ENCODE results near the gene SPDEF.
A peak's percentile ranks its signal among the peaks of the same experiment; 100 is the strongest.

The SPDEF gene

DNA sequence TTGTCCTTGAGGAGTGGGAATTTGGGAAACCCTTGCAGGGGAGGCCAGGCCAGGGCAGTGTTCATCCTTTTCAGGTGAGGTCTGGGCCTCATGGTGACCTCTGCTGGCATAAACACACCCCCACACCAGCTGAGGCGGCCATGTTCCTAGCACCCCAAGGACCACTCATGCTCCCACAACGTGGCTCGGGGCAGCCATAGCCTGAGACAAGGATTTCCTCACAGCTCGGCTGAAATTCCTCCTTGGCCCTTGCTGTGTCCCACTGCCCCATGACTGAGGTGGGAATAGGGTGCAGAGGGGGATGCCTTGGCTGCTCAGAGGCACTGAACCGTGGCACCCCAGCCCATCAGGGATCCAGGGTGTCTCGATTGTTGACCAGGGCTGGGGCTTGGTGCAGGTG is 27.3 kb upstream of the SPDEF start:
- no peak for DNase-seq

DNA sequence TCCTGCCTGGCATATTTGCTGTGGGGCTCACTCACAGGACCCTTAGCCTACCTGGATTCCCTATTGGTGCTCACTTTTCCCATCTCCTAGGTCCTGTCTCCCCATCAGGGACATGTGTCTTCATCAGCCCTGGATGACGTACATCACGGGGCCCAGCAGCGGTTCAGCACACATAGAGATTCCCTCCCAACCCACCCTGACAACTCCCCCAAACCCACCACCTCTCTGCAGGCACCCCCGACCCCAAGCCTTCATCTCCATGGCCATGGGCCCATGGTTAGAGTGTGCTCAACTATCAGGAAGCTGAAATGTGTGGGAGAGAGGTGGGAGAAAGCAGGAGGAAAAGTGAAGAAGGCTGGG is 25.4 kb upstream of the SPDEF start:
- DNase-seq: no peak

DNA sequence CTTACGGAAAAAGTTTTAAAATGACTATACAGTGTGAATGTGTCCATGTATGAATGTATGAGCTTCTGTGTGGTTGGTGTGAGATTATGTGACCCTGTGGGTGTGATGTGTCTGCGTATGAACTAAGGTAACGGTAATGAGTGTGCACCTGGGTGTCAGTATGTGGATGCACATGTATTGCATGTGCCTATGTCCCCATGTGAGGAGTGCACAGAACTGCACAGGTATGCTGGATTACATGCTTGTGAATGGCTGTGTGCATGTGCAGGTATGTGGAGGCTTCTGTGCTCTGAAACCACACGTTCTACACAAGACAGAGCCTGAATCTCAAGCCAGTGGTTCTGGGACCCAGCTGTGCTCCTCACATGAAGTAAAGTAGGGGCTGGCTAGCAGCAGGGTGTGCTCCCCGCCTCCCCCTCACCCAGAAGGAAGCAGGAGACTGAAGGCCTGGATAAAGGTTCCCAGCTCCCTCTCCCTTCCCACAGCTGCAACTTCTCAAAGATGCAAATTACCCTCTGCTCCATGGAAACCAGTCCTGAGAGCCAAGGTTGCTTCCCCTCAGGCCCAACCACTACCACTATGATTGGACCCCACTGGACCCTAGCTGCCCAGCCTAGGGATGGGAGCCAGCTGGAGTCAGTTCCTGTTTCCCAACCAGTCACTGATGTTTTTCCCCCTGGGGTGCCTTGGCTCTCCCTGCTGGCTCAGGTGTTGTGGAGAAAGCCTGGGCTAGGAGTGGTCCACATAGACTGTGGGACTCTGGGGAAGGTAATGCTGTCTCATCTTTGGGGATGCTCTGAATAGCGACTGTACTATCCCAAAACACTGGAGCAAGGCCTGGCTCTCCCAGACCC is 24.8 kb upstream of the SPDEF start:
- DNase-seq: no peak

DNA sequence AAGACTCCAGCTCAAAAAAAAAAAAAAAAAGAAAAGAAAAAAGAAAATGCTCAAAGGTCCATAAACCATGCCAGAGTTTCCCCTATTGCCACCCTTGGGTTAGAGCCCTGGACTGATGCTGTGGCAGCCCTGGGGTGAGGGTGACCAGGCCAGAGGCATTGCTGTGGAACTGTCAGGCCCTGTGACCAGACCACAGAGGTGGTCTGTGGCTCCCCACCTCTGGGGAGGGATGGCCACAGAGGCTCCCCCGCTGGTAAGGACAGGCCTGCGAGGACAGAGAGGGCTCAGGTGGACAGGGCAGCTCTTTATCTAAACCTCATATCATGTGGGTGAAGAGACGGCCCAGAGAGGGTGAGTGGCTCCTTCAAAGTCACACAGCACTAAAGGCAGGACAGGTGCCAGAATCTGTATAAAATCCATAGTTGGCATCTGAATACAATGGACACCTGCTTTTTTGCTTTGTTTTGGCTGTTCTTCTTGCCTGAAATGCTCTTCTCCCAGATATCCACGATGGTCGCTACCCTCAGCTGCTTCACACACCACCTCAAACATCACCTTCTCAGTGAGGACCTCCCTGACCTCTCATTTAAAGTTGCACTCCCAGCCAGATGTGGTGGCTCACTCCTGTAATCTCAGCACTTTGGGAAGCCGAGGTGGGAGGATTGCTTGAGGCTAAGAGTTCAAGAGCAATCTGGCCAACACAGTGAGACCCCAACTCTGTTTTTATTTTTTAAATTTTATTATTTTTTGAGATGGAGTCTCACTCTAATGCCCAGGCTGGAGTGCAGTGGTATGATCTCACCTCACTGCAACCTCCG is 22.5 kb upstream of the SPDEF start:
- no peak for DNase-seq

GRCh38 chr6:34576286-34576955 is 20.3 kb upstream of the SPDEF start:
- DNase-seq: no peak

DNA sequence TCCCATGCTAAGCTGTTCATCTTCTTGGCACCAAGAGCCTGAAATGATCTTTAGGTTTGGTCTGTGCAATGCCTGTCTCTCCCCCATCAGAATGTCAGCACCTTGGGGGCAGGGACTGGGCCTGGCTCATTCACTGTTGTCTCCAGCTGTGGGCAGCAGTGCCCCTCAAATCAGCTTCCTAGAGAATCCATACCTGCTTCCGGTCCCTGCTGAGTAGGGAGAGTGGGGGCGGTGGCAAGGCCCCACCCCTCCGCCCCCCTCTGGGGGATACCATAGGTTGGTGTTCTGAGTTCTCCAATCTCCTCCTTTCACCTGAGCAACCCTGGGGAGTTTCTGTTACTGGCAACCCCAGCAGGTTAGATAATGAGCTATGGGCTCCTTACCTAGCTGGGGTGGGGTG is 19.2 kb upstream of the SPDEF start:
- no peak for DNase-seq

DNA sequence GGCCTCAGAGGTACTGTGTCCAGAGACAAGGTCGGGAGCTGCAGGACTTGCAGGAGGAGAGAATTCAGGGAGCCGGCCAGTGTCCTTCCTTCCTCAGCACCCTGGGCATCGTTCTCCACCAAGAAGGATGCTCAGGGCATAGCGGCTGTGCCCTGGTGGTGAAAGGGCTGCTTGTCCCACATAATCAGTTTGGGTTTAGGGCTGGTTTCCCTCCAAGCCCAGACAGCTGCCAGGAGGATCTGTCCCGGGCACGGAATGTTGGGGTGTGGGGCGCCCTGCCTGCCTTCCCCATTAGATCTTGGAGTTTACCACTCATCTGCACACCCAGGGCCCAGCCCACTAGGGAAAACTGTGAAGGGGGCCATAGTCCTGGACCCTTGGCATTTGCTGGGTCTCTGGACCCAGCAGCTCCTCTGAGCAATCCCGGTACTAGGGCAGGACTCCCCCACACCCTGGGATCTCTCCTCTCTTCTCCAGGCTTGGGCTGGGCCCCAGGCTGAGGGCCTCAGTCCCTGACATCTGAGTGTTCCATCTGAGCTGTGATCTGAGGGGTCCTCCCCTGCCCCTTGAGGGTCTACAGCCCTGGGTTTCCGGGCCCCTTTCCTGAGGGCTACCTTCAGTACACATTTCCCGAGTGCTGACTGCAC is 18.6 kb upstream of the SPDEF start:
- DNase-seq: no peak

GRCh38 chr6:34573567-34574183 is 17.5 kb upstream of the SPDEF start:
- no peak for DNase-seq

DNA sequence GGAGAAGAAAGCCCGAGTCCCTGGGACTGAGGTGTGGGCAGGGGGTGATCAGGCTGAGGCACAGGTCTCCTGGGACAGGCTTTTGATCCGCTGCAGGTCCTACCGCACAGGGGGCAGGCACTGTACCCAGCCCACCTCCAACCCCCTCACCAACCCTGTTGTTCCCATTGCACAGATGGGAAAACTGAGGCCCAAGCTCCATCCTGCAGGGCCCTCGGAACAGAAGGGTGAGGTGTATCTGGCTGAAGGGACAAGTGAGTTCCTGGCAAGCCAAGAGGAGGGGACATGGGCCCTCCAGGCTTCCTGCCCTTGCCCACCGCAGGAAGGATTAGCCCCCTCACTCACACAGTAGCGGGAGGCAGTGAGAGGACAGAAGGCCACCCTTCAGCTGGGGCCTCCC is 16.5 kb upstream of the SPDEF start:
- no peak for DNase-seq

DNA sequence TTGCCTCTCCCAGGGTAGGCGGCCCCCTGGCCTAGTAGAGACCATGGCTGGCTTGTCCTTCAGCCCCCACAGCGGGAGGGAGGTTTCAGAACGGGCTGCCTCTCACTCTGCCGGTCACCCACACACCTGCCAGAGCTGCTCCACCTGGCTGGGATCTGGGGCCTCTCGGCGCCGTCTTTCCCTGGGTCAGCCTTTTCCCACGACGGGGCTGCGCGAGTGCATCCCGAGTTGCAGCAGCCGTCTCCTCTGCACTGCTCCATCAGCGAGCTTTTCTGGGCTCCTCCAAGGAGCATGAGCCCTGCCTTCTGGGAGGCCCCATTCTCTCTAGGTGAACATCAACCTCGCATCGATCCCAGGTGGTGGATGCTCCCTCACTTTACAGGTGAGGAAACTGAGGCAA is 15.9 kb upstream of the SPDEF start:
- DNase-seq: no peak

- DNase-seq: peak; percentile 43
These were observed 15.3 kb upstream of the SPDEF start for GRCh38 chr6:34571388-34571787.

GRCh38 chr6:34570066-34570833 is 14.1 kb upstream of the SPDEF start:
- DNase-seq: no peak

DNA sequence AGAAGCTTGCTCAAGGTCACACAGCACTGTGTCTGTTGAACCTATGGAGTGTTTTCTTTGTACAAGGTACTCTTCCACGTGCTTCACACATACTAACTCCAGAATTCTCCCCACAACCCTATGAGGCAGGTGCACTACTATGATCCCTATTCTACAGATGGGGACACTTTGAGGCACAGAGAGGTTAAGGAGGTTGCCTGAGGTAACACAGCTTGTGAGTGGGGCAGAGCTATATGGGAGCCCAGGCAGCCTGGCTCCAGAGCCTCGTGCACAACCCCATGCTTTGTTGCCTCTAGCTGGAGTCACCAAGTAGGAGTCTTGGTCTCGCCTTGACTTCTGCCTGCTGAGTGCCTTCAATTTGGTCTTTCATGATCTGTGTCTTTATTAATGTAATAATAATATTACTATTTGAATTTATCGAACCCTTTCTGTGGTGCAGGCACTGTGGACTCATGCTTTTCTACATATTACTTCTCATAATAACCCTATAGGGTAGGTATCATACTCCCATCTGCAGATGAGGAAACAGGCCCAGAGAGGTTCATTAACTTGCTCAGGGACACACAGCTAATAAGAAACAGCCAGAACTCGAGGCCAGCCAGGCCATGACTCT is 13.3 kb upstream of the SPDEF start:
- no peak for DNase-seq

- no peak for DNase-seq
These were observed 12.4 kb upstream of the SPDEF start for GRCh38 chr6:34568341-34569201.

DNA sequence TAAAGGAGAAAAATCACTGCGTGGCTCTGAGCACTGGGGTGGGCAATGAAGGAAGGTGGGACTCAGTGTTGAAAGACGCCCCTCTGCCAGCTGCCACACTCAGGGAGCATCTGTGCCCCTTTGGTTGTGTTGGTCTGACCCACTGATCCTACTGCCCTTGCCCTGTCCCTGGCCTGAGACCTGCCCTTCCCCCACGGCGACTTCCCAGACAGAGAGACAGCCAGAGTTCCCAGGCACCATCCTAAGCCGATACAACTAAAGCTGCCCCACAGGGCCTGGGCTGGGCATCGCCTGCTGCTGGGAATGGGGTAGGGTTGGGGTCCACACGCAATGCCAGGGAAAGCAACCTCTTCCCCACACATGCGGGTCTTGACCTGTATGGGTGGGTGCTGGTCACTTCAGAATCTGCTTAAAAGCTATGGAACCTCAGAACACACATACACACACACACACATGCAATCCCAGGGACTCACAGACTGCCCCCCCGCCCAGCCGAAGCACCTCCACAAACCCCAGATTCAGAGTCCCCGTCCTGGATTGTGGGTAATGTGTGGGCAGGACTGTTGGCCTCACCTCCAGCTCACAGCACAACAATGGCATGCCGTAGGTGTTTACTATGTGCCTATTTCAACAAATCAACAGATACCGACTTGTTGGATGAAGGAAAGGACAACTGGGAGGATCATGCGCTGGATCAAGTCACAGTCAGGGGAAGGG is 10.9 kb upstream of the SPDEF start:
- no peak for DNase-seq

DNA sequence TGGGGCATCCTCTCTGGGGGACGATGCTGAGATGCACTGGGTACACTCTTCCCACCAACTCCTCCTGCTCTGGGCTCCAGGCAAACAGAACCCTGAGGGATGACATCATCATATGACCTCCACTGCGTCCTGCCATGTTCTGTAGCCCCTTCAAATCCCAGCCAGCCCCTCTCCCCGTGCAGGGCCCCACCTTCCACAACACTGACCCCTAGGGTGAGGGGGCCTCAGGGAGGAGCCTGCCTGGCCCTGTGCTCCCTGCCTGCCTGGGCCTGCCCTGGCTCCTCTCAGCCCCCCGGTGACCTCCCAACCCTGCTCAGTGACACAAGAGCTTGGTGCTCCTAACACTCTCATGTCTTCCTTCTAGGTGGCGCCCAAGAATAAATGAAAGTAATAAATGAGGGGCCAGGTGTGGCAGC is 9.6 kb upstream of the SPDEF start:
- DNase-seq: no peak

DNA sequence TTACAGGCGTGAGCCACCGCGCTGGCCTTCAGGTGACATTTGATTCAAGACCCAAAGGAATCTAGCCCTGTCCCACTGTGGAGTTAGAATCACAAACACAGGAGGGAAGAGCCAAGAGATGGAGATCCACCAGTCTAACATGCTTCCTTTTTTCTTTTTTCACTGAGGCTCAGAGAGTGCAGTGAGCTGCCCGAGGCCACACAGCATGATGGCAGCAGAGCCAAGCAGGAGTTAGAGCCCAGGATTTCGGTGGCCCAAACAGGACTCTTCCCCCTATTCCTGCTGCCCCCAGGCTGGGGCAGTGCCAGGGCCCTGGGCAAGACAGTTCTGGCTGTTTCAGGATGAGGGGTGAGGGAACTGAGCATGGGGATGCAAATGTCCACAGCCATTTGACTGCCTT is 8.1 kb upstream of the SPDEF start:
- DNase-seq: no peak

- DNase-seq: no peak
These were observed 7.4 kb upstream of the SPDEF start for GRCh38 chr6:34563513-34563870.

- no peak for DNase-seq
These were observed 6.9 kb upstream of the SPDEF start for GRCh38 chr6:34562861-34563512.

Data from right hindlimb (tissue), 1 donor.